Parathyroid adenoma (tissue), 2 donors: ENCODE data around the gene PAK4.

Source experiments
- H2AFZ ChIP-seq: fragments of 300-600 bp; sonication (generic); one replicate; pipeline ENCODE4 v1.7.0; 2017; ENCODE audit warnings: antibody characterized with exemption, mild to moderate bottlenecking
- H3K27ac ChIP-seq: fragments of 300-600 bp; sonication (generic); one replicate; pipeline ENCODE4 v1.7.0; 2017
- H3K27me3 ChIP-seq: fragments of 300-600 bp; sonication (generic); one replicate; pipeline ENCODE4 v1.7.0; 2017; ENCODE audit warnings: low read length; ENCODE audit not compliant: control insufficient read depth, insufficient read depth
- H3K36me3 ChIP-seq: fragments of 300-600 bp; sonication (generic); one replicate; pipeline ENCODE4 v1.7.0; 2017; ENCODE audit warnings: low read length; ENCODE audit not compliant: control insufficient read depth, insufficient read depth
- H3K4me1 ChIP-seq: fragments of 300-600 bp; sonication (generic); one replicate; pipeline ENCODE4 v1.7.0; 2017; ENCODE audit warnings: control low read depth
- H3K4me2 ChIP-seq: fragments of 300-600 bp; sonication (generic); one replicate; pipeline ENCODE4 v1.7.0; 2017; ENCODE audit warnings: low read length
- H3K4me3 ChIP-seq: fragments of 300-600 bp; sonication (generic); one replicate; pipeline ENCODE4 v1.7.0; 2017; ENCODE audit warnings: low read depth, low read length
- H3K79me2 ChIP-seq: fragments of 300-600 bp; sonication (generic); one replicate; pipeline ENCODE4 v1.7.0; 2017; ENCODE audit warnings: control low read depth
- H3K9ac ChIP-seq: fragments of 300-600 bp; sonication (generic); one replicate; pipeline ENCODE4 v1.7.0; 2017; ENCODE audit warnings: mild to moderate bottlenecking
- H3K9me3 ChIP-seq: fragments of 300-600 bp; sonication (generic); one replicate; pipeline ENCODE4 v1.7.0; 2017; ENCODE audit warnings: low read length; ENCODE audit not compliant: control insufficient read depth
- TF ChIP-seq, protein P1 (sequence below): fragments of 300-600 bp; sonication (generic); IDR thresholded peaks from one replicate; pipeline ENCODE4 v1.7.0; 2017; ENCODE audit warnings: antibody characterized with exemption, mild to moderate bottlenecking
- donor health status: primary hyperparathyroidism.

Gene PAK4

GRCh38 chr19:39205449-39205764 is 79.8 kb downstream of the PAK4 start:
- Histone ChIP-seq H3K36me3 (no peaks in the 10 kb centered on the region), H3K4me3 (no peak overlapping the region), H3K4me2 (no peak overlapping the region), H2AFZ (no peak overlapping the region), H3K4me1 (no peaks in the 10 kb centered on the region), H3K9me3 (no peaks in the 10 kb centered on the region), H3K27ac (no peak overlapping the region), H3K27me3 (no peaks in the 10 kb centered on the region), H3K79me2 (no peaks in the 10 kb centered on the region), H3K9ac (no peak overlapping the region)
- TF ChIP-seq, protein P1, sequence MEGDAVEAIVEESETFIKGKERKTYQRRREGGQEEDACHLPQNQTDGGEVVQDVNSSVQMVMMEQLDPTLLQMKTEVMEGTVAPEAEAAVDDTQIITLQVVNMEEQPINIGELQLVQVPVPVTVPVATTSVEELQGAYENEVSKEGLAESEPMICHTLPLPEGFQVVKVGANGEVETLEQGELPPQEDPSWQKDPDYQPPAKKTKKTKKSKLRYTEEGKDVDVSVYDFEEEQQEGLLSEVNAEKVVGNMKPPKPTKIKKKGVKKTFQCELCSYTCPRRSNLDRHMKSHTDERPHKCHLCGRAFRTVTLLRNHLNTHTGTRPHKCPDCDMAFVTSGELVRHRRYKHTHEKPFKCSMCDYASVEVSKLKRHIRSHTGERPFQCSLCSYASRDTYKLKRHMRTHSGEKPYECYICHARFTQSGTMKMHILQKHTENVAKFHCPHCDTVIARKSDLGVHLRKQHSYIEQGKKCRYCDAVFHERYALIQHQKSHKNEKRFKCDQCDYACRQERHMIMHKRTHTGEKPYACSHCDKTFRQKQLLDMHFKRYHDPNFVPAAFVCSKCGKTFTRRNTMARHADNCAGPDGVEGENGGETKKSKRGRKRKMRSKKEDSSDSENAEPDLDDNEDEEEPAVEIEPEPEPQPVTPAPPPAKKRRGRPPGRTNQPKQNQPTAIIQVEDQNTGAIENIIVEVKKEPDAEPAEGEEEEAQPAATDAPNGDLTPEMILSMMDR, result no peak

DNA sequence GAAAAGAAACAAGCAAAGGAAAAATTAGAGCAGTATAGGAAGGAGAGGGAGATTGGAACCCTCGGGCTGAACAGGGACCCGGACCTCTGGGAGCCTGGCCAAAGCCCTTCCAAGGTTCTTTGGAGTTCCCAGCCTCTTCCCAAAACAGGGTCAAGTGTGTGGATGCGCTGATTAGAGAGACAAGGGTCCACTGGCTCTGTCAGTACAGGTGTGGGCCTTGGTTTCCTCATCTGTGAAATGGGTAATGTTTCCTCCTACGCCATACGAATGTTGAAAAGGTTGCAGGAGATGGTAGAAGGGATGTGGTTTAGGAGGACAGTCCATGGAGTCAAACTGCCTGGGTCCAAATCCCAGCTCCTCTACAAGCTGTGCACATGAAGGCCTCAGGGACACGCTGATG is 80.5 kb downstream of the PAK4 start:
- H3K27ac ChIP-seq, result no peak overlapping the region
- no peaks in the 10 kb centered on the region for H3K36me3 ChIP-seq
- TF ChIP-seq, protein P1, result no peak
- no peaks in the 10 kb centered on the region for H3K27me3 ChIP-seq
- H3K4me1 ChIP-seq, result no peaks in the 10 kb centered on the region
- H2AFZ ChIP-seq, result no peak overlapping the region
- no peak overlapping the region for H3K9ac ChIP-seq
- no peak overlapping the region for H3K4me2 ChIP-seq
- no peaks in the 10 kb centered on the region for H3K9me3 ChIP-seq
- H3K79me2 ChIP-seq, result no peaks in the 10 kb centered on the region
- H3K4me3 ChIP-seq, result no peak overlapping the region

- TF ChIP-seq, protein P1, result no peak
- Histone ChIP-seq H3K9ac (no peak overlapping the region), H3K4me2 (no peak overlapping the region), H2AFZ (no peak overlapping the region), H3K4me1 (no peaks in the 10 kb centered on the region), H3K36me3 (no peaks in the 10 kb centered on the region), H3K79me2 (no peaks in the 10 kb centered on the region), H3K27me3 (no peaks in the 10 kb centered on the region), H3K27ac (no peak overlapping the region), H3K9me3 (no peaks in the 10 kb centered on the region), H3K4me3 (no peak overlapping the region)
Measured at GRCh38 chr19:39207293-39207836, 81.8 kb downstream of the PAK4 start.

DNA sequence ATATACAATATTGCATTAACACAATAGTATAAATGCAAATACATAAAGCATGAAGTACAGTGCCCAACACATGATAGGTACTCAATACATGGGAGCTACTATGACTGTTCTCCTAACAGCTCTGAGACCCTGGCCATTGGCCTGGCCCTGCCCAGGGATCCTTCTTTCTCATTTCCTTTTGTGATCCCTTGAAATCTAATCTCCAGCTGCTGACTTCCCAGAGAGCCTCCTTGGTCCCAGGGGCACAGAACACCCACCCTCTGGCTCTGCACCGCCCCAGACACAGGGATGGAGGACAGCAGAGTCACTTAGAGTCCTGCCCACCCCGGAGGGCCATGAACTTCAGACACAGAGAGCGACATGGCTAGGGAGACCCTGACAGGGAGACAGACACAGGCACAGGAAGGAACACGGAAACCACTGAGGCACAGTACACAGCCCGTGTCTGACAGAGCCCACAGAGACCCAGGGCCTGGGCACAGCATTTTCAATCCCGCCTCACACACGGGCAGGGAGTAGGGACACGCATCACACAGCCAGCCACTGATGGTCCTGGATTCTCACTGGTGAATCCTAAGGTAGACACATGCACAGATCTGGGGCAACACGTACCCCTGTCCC is 82.7 kb downstream of the PAK4 start:
- Histone ChIP-seq H3K79me2 (no peaks in the 10 kb centered on the region), H3K27ac (no peak overlapping the region), H3K4me3 (no peak overlapping the region), H3K9me3 (no peaks in the 10 kb centered on the region), H3K27me3 (no peaks in the 10 kb centered on the region), H3K4me2 (no peak overlapping the region), H2AFZ (no peak overlapping the region), H3K4me1 (no peaks in the 10 kb centered on the region), H3K36me3 (no peaks in the 10 kb centered on the region), H3K9ac (no peak overlapping the region)
- TF ChIP-seq, protein P1, result no peak

DNA sequence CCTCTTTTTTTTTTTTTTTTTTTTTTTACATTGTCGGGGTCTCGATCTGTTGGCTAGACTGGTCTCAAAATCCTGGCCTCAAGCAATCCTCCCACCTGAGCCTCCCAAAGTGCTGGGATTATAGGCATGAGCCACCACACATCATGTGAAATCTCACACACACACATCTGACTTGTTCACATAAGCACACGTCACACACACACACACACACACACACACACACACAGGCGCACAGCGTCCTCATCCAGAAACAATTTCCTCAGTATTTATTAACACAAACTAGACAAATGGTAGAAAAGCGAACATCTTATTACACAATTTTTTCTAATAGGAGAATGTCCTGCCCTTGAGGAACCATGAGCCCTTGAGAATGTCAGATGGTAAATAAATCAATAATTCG is 83.6 kb downstream of the PAK4 start:
- H3K9me3 ChIP-seq, result no peaks in the 10 kb centered on the region
- H3K36me3 ChIP-seq, result no peaks in the 10 kb centered on the region

More for the DNA sequence above, 83.6 kb downstream of the PAK4 start:
- TF ChIP-seq, protein P1, result no peak
- Histone ChIP-seq H3K79me2 (no peaks in the 10 kb centered on the region), H3K27ac (no peak overlapping the region), H2AFZ (no peak overlapping the region), H3K27me3 (no peaks in the 10 kb centered on the region), H3K4me3 (no peak overlapping the region), H3K9ac (no peak overlapping the region), H3K4me1 (no peaks in the 10 kb centered on the region), H3K4me2 (no peak overlapping the region)
